HG02870 (cell line): ENCODE measurements around the gene RBM48.
"Not testable (repeated sequence)": the region's sequence is repeated elsewhere in the genome, so short reads cannot be mapped to it uniquely, and the experiment has no call there.

Source experiments
- ATAC-seq: cut with Tn5 transposase; IDR thresholded peaks from one replicate; pipeline ENCODE4 v1.9.1; 2021; ENCODE audit warnings: mild to moderate bottlenecking, moderate library complexity; ENCODE audit not compliant: unreplicated experiment

Gene RBM48

DNA sequence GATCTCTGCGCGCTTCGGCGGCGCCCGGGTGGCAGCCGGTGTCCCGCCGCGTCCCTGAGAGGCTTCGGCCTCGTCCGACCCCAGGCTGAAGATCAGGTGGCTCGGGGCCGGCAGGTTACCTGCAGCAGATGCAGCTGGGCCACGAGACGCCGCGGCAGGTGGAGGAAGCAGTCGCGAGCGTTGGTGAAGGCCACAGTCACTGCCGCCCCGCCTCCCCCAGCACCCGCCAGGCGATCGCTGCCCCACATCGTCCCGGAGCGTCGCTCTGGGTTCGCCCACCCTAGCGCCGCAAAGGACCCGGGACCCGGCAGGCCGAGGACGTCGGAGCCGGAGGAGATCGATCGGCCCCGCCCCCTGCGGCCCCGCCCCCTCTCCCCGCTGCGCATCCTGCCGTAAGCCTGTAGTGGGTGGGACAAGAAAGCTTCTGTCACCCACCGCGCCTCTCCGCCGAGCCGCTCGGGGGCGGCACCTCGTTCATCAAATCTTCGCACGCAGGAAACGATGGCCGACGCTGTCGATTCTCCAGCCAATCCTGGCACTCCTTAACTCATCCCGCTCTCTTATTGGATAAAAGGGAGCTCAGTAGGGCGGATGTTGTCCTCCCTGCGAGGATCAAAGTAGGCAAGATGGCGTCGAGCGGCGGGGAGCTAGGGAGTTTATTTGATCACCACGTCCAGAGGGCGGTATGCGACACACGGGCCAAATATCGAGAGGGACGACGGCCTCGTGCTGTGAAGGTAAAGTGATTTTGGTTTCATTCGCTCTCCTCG, at the start of gene RBM48, which contains the start of gene PEX1:
TSS of gene RBM48 (plus strand) at position 608 of the 770 bp plus-strand sequence. CDS start at position 627, 19 bp downstream.
TSS of gene PEX1 (minus strand) at position 333 of the 770 bp plus-strand sequence. CDS start at position 248, 85 bp downstream.
- peak; percentile 90 for ATAC-seq

DNA sequence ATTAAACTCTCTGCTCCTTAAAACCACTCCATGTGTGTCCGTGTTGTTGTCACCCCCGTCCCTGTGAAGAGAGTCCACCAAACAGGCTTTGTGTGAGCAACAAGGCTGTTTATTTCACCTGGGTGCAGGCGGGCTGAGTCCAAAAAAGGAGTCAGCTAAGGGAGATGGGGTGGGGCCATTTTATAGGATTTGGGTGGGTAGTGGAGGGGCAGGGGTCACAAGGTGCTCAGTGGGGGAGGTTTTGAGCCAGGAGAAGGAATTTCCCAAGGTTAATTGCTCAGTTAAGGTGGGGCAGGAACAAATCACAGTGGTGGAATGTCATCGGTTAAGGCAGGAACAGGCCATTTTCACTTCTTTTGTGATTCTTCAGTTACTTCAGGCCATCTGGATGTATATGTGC, 49.4 kb upstream of the RBM48 start:
- not testable (repeated sequence) for ATAC-seq

DNA sequence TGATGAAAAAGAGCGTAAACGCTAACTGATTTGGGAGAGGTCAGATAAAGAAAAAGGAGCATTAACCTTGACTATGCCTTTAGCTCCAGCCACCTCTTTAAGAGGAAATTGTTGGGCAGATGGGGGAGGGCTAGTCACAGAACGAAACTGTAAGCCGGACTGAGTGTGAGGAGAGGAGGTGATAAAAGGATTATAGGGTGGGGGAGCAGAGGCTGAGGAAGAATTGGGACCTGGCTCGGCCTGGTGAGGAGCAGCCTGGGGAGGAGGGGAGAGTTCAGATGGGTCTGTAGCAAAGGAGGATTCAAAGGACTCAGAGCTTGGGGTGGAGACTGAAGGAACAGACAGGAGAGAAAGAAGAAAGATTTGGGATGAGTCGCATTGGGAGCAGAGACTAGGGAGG, 45.0 kb upstream of the RBM48 start:
- not testable (repeated sequence) for ATAC-seq

DNA sequence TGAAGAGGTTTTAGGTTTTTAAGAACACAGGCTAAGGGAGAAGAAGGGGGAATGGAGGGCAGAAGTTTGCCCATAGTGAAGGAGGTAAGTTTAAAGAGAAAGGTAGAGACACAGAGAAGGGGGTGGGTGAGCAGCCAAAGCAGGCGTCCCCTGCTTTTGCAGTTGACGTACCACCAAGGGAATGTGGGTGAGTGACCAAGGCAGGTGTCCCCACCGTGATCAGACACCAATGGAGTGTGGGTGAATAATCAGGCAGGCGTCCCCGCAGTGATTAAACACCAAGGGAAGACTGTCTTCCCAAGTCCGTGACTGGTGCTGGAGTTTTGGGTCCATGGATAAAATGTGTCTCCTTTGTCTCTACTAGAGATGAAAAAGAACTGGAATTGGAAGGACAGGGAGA, 44.4 kb upstream of the RBM48 start:
- not testable (repeated sequence) for ATAC-seq

DNA sequence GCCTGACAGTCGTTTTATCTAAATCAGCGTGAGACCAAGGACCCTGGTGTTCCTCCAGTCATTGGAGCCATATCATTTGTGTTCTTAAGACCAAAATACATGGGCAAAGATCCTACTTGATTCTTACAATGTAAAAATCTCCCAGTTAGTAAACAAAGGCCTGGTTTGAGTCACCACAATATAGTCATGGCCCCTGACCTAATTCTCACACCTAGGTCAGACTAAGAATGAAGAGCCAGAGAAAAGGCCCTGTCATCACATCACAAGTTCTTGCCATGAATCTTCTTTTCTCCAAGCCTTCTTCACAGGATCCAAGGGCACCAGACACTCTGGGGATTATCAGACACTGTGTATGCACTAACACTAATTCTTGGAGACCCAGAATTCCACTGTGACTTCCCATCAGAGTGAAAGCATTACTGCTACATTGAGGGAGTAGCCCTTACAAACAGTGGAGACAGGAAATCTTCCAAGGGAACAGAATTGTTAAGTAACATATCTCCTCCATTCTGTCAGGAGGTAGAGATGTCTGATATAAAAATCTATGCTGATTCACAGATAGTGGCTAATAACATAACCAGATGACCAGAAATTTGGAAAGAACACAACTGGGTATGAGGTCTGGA, 43.2 kb upstream of the RBM48 start:
- no peak for ATAC-seq

DNA sequence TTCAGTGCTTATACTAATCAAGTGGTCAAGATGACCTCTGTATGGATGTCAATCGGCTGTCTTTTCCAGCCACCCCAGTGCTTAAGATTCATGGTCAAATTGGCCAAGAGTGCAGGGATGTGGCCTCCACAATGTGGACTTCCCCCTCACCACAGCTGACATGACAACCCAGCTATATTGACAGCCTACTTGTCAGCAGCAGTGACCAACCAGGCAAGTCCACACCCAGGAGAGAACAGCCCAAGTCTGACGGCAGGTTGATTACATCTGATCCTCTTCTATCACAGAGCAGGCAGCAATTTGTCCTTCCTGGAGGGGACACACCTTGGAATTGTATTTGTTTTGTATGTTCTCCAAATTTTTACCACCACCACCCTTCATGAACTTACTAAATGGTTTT, 42.6 kb upstream of the RBM48 start:
- no peak for ATAC-seq

DNA sequence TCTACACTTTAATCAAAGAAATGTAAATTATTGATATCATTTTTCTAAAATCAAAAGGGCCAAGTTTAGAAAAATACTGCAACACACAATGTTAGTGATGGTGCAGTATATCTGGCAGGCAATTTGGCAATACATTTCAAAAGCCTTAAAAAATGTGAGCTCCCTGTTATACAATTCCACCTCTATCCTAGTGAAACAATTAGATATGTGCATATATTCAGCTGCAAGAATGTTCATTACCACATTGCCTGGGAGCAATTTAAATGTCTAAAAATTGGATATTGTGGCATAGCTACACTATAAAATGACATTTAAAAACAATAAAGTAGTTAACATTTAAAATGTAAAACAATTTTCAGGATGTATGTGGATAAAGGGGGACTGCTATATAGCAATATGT, 40.8 kb upstream of the RBM48 start:
- ATAC-seq = no peak

DNA sequence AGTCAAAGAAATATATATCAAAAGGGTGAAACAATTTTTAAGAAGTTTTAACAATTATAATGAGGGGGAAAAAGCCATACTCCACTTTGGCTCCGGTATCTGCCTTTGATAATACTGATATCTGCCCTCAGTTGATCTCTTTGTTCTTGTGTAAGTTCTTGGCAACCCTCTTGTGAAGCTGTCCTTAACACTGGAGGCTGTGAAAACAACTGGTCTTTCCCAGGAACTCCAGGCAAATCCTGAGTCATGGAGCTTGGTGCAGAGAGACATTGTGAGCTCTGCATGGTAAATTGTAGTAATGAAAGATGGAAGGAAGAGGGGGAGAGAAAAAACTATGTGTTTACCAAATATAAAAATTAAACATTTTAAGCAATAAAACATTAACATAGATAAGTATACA, 39.0 kb upstream of the RBM48 start:
- ATAC-seq = no peak

DNA sequence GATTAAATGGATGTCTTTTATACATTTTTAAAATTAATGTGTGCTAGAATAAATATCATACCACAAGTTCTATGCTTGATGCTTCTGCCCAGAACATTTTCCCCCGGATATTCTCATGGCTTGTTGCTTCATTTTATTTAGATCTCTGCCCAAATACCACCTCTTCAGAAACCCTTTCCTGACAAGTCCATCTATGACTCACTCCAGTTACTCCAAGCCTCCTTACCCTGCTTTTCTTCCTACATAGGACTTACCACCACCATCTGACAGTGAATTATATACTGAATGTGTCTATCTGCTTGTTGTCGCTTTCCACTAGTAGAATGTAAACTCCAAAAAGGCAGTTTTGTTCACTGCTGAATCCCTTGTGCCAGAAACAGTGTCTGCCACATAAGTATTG, 31.7 kb upstream of the RBM48 start:
- ATAC-seq = no peak

DNA sequence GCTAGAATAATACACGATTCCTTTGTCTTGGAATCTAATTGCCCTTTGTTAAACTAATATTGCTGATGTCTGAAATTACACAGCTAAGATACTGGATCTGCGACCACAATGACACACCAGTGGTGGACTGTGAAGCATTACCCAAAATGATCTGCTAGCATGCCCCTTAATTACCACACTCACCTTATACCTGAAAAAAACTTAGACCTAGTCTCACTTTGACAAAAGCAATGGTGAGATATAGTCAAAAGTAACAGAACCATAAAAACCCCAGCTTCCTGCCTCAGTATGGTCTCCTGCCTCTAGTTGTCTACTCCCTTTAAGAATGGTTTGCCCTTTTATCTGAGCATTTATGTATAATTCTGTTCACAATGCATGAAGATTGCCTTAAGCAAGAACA, 30.0 kb upstream of the RBM48 start:
- no peak for ATAC-seq

DNA sequence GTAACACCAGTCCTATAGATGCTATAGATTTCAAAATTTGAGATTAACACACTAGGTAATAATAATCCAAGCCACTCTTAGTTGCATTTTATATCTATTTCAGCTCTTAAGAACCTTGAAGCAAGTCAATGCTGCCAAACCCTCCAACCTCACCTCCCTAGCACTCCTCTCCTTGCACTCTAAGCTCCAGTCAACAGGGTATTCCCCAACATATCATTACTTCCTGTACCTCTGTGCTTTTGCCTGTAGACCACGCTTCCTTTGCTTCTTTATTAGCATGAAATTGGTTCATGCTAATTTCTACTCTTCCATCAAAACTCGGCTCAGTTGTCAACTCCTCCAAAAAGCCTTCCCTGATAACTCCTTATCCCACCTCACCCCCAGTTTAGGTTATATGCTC, 24.8 kb upstream of the RBM48 start:
- no peak for ATAC-seq

DNA sequence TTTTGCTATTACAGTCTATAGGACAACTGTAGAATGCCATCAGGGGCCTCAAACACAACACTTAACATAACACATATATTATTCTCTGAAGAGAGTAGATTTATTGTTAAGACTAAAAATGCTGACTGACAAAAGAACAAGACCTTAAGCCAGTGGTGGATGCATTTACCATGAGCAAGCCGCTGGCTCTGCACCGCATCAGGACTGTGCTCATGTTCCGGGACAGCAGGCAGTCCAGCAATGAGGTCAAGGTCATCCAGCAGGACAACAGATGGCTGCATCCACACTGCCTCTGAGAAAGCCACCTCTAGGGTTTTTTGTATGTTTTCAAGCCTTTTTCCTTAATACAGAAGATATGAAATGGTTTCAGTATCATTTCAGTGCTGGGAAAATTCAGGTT, 24.0 kb upstream of the RBM48 start:
- ATAC-seq = no peak

DNA sequence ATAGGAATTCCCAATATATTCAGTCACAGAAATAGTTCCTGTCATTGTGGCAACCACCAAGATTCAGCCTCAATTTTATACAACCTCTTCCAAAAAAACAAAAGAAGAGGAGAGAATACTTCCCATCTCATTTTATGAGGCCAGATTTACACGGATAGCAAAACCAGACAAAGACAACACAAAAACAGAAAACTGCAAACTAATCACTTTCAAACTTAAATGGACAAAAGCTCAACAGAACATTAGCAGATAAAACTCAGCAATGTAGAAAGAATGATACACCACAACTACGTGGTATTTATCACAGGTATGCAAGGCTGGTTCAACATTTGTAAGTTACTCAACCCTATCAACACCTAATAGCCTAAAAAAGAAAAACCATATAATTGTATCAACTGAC, 22.2 kb upstream of the RBM48 start:
- no peak for ATAC-seq

DNA sequence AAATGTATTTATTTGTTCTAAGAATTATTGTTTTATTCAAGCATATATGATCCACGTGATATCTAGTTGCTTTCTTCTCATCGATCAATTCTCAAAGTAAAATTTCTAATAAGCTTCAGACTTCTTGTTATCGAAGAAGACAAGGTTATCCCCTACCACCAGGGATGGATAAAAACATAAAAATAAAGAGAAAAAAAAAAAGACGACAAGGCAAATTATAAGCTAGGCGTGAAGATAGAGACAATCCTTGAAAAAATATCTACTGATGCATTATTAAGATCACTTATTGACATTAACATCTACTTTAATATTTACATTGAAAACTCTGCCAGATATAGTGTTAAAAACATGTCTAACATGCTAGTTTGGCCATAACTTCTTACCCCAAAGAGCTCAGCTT, 19.6 kb upstream of the RBM48 start:
- ATAC-seq = no peak

DNA sequence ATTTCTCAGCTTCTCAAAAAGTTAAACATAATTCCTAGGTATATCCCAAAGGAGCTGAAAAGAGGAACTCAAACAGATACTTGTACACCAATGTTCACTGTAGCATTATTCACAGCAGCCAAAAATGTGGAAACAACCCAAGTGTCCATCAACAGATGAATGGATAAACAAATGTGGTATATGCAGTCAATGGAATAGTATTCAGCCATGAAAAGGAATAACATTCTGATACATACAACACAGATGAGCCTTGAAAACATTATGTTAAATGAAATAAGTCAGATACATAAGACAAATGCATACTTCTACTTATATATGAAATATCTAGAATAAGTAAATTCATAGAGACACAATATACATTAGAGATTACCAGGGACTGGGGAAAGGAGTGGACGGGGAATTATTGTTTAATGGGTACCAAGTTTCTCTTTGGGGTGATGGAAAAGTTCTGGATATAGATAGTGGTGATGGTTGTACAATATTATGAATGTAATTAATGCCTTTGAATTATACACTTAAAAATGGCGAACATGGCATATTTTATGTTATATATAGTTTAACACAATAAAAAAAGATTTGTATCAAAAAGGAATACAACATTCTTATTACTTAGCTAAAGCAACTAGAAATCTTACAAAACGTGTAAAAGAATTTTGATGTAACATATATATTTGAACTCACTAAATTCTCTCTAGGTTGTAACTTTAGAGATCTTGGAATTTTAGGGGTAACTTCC, 15.3 kb upstream of the RBM48 start:
- no peak for ATAC-seq

DNA sequence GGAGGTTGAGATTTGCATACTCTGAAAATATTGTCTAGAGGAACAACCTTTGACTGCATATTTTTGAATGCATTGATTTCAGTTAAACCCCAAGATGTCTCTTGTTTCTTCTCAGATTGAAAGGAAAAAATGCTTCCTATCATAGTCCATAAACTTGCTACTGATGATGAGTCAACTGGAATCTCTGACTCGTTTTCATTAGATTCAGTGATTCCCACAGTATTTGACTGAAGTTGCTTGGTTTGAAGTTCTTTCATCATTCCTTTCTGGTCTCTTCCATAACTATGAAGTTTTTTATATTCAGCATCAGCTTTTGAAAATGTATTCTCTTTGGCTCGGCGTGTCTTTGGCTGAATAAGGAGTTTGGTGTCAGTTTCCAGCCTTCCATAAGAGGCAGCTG, 11.0 kb upstream of the RBM48 start:
- no peak for ATAC-seq

DNA sequence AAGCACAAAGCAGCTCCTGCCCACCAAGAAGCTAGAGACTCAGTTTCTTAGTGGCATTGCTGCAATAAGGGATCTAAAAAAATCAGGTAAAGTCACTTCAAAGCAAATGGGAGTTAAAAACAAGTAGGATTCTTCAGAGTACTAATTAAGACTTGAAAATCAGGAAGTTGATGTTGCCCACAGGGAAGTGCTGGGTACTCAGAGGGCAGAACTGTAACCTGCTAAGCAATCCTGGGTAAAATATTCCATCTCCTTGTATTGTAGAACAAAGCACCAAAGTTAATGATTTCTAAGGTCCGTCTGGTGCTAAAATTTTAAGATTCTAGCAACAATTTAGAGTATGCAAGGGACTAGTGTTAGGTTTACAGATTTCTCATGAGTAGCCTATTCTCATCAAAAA, 8.6 kb upstream of the RBM48 start:
- no peak for ATAC-seq

DNA sequence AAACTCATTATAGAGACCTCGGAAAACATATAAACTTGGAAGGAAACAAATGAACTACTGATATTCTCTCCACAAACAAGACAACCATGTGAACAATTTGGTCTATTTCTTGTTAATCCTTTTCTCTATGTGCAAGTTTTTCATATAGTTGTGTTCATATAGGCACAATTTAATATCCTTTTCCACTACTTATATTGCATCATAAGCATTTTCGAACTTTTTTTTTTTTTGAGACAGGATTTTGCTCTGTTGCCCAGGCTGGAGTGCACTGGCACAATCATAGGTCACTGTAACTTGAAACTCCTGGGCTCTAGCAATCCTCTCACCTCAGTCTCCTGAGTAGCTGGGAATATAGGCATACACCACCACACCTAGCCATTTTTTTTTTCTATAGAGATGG, 5.5 kb upstream of the RBM48 start:
- ATAC-seq = no peak

DNA sequence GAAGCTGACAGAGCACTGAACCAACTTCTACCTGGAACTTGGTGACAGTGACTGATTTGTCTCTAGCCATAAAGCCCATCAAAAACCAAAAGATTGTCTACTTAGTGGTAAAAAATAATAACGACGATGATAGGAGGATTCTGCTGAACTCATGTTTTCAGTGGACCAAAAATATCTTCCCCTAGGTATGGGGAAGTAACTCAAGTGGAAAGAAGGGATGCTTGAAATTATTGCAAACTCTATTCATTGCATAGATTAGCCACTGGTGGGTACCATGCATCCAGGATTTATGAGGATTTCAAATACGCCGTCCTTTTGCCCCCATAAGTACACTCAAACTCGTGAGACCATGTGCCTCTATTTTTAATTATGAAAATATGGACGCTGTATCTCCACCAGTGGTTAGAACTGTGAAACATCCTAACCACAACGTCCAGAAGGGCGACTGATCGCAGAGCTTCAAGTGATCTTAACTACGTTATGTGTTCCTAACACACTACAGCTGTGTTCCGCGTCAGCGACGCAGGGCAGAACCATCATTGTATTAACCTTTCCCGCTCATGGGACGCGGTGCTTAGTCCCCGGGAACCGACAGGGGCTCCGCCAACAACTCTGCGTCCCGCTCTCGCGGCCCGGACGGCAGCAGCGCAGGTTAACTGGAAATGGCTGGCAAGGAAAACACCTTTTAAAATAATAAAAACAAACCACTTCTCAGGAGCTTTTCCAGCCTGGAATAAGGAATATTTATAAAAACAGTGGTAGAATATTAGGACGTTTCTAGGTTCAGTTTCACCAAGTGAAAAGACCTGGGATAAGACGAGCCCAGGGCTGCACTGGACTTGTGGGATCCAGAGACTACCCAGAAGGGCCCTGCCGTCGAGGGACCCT, 1.1 kb upstream of the RBM48 start:
- ATAC-seq = peak; percentile 33

DNA sequence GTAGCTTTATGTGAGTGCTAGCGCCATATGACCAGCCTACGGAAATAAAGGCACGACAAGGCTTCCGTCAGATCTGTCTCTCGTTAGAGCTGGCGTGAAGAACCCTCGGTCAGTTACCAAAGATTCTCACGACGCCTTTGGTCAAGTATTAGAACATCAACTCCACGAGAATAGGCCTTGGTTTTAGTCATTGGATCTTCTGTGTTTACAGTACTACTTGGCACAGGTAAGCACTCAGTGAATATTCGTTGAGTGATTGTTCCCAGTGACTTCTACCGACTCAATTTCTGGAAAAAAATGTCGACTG, 316 bp downstream of the RBM48 start:
- ATAC-seq = peak; percentile 1

DNA sequence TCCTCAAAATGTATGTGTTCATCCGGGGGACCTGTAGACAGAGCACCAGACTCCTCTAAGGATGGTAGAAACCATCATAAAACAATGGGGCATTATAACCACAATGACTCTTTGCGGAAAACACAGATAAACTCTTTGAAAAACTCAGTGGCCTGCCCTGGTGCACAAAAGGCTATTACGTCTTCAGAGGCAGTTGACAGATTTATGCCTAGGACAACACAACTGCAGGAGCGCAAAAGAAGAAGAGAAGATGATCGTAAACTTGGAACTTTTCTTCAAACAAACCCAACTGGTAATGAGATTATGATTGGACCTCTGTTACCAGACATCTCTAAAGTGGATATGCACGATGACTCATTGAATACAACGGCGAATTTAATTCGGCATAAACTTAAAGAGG, 6.0 kb downstream of the RBM48 start:
- no peak for ATAC-seq
